Kidney epithelial cell (primary cell): ENCODE data around the gene WDR48. TPM values are rescaled to one million over a fixed set of nuclear protein-coding genes. Genes with fewer than 3 reads are reported as not detected.

Source experiments
- DNase-seq: peaks from one replicate; pipeline ENCODE4 v3.0.0-alpha.2; 2010; ENCODE audit warnings: low read depth
- H3K27me3 ChIP-seq: 2 replicates; pipeline ENCODE4 v1.6.0; 2011; ENCODE audit warnings: low read length; ENCODE audit not compliant: control insufficient read depth, insufficient read depth
- H3K36me3 ChIP-seq: 2 replicates; pipeline ENCODE4 v1.5.1; 2011; ENCODE audit warnings: low read length; ENCODE audit not compliant: control insufficient read depth, insufficient read depth
- H3K4me3 ChIP-seq: 2 replicates; pipeline ENCODE4 v1.5.1; 2011; ENCODE audit warnings: low read depth, mild to moderate bottlenecking, control low read depth, low read length
- total RNA-seq: library from RNA; depleted of rRNA; stranded (reverse); fragments of >200 nt; gene quantifications from 2 replicates; pipeline ENCODE4 v1.2.3, GENCODE V29; 2015
- TF ChIP-seq, protein P1 (sequence below): IDR thresholded peaks from 2 replicates; pipeline ENCODE4 v1.5.1; 2011; ENCODE audit warnings: mild to moderate bottlenecking, moderate library complexity, low read length, control low read depth, inconsistent platforms; ENCODE audit not compliant: insufficient read depth, poor library complexity, severe bottlenecking

Gene WDR48
- total RNA-seq, 1 donor from 2014 or later, result 33.2 TPM

DNA sequence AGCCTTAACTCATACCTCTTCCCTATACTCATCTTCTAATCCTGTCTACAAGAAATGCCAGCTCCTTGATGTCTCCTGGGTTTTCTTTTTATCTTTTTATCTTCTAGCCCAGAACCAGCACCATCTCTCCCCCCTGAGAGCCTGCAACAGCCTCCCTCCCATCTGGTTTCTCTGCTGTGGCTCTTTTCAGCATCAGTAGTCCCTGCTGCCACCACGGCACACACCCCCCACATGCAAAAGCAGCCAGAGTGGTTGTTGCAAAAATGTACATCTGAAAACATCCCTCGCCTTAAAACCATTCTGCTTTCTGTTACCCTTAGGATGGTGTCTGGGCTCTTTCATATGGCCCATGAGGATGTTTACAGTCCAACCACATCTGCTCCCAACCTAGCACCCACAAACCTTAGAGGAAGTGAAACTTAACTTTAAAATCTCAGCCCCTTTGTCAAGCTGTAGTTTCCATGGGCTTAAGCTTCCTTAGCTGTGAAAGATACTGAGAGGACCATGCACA lies 56.4 kb downstream of the WDR48 start:
- TF ChIP-seq, protein P1, sequence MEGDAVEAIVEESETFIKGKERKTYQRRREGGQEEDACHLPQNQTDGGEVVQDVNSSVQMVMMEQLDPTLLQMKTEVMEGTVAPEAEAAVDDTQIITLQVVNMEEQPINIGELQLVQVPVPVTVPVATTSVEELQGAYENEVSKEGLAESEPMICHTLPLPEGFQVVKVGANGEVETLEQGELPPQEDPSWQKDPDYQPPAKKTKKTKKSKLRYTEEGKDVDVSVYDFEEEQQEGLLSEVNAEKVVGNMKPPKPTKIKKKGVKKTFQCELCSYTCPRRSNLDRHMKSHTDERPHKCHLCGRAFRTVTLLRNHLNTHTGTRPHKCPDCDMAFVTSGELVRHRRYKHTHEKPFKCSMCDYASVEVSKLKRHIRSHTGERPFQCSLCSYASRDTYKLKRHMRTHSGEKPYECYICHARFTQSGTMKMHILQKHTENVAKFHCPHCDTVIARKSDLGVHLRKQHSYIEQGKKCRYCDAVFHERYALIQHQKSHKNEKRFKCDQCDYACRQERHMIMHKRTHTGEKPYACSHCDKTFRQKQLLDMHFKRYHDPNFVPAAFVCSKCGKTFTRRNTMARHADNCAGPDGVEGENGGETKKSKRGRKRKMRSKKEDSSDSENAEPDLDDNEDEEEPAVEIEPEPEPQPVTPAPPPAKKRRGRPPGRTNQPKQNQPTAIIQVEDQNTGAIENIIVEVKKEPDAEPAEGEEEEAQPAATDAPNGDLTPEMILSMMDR, result no peak
- Histone ChIP-seq H3K4me3 (peak overlapping the region; percentile 95), H3K36me3 (no peaks in the 10 kb centered on the region), H3K27me3 (no peaks in the 10 kb centered on the region)
- no peak for DNase-seq

DNA sequence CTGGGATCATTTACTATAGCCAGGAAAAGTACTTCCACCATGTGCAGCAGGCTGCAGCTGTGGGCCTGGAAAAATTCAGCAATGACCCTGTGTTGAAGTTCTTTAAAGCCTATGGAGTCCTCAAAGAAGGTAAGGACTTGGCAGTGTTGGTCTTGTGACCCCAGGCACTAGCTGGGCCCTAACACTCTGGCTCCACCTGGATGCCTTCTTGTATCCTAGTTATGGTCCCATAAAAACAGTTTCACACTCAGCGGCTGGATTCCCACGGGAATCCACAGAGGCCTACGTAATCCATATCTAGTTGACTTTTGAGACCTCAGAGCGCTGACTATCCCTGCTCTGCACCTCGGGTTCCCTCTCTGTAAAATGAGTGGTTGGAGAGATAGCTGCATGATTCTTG lies 57.3 kb downstream of the WDR48 start:
- DNase-seq, result no peak
- Histone ChIP-seq H3K4me3 (no peak overlapping the region), H3K36me3 (no peaks in the 10 kb centered on the region), H3K27me3 (no peaks in the 10 kb centered on the region)
- TF ChIP-seq, protein P1, result no peak

DNA sequence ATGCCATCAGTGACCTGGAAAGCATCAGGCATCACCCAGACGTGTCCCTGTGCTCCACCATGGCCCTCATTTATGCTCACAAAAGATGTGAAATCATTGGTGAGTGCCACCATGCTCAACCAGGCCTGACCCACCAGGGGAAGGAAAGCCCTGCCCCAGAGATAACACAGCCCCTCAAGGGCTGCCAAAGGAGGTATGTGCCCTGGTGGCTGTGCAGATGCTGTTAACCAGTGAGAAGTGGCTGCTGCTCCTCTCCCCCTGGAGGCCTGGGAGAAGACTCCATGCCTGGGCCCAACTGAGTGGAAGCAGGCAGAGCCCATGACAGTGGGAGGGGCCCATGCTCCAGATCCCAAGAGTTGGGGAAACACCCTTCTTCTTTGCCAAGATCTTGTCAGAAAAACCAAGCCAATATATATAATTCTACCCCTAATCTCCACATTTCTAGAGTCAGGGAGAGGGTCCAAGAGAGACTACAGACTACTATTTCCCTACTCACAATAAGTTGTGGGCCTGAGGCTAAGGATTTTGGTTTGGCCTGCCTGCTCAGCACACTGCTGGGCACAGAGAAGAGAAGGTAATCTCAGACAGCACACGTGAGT lies 58.3 kb downstream of the WDR48 start:
- no peak for DNase-seq
- TF ChIP-seq, protein P1, result no peak
- Histone ChIP-seq H3K27me3 (no peaks in the 10 kb centered on the region), H3K4me3 (no peak overlapping the region), H3K36me3 (no peaks in the 10 kb centered on the region)

DNA sequence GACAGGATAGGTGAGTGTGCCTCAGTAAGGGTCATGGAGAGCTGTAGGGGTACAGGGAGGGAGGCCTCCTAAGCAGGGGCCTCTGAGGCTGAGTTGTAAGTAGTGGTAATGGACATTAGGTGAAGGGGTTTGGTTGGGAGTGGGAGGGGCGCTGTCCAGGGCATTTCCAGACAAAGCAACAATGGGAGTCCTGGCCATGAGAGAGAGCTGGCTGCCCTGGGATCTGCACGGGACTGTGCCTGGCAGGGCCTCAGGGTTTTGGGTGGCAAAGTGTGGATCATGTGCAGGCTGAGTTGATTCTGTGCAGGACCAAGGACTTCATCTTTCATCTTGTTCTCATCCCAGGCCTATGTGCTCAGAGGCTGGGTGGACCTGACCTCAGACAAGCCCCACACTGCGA lies 60.3 kb downstream of the WDR48 start:
- TF ChIP-seq, protein P1, result no peak
- H3K27me3 ChIP-seq, result no peaks in the 10 kb centered on the region
- H3K36me3 ChIP-seq, result no peaks in the 10 kb centered on the region
- H3K4me3 ChIP-seq, result no peak overlapping the region
- no peak for DNase-seq

DNA sequence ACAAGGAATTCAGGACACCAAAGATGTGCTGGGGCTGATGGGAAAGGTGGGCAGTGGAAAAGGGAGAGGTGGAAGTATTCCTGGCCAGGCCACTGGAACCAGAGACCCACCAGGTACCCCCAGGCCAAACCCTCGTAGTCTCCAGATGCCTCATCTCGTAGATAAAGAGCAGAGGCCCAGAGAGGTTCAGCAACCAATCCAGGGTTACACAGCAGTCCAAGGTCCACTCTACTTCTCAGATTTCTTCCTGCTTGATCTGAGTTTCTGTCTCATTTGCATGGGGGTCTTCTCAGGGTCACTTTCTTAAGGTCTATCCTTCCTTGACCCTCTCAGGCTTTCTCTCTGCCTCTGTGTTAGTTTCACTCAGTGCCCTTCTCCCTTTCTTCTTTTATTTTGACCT lies 60.7 kb downstream of the WDR48 start:
- Histone ChIP-seq H3K36me3 (no peaks in the 10 kb centered on the region), H3K4me3 (no peak overlapping the region), H3K27me3 (no peaks in the 10 kb centered on the region)
- DNase-seq, result no peak
- TF ChIP-seq, protein P1, result no peak

DNA sequence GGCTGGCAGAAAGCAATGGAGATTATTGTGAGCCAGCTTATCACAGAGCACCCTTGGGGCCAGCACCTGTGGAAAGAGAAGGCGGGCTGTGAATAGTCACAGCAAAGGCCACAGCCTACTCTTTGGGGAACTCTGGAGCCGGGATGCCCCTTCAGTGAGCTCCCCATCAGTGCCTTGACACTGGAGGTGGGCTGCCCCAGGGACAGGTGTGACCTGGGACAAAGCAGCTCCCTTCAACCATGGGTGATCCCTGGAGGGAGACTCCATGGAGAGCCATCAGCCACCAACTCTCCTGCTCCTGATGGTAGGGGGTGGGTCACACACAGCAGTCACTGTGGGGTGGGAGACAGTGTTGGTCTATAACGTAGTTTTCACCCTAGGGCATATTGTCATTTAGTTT lies 61.5 kb downstream of the WDR48 start:
- Histone ChIP-seq H3K4me3 (no peak overlapping the region), H3K36me3 (no peaks in the 10 kb centered on the region), H3K27me3 (no peaks in the 10 kb centered on the region)
- no peak for DNase-seq
- TF ChIP-seq, protein P1, result no peak
